ENCODE data around the gene CLEC10A.

CLEC10A gene

DNA sequence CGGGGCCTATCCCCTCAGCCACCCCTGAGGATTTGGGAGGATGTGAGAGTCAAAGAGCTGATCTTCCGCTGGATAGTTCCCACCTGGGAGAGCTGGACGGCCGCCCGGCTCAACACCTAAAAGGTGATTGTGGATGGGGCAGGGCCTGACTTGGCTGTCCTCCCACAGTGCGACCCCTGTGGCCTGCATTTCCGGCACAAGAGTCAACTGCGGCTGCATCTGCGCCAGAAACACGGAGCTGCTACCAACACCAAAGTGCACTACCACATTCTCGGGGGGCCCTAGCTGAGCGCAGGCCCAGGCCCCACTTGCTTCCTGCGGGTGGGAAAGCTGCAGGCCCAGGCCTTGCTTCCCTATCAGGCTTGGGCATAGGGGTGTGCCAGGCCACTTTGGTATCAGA lies 52.7 kb downstream of the CLEC10A start:
- H3K27ac ChIP-seq: no peak overlapping the region
- TF ChIP-seq ZFX (IDR thresholded peaks at IDR 0.05; ENCODE audit: borderline replicate concordance) (no peak), CTCF (IDR thresholded peaks at IDR 0.05) (no peak)

GRCh38 chr17:7026471-7027115 lies 53.5 kb downstream of the CLEC10A start:
- TF ChIP-seq CTCF (IDR thresholded peaks at IDR 0.05) (no peak), ZFX (IDR thresholded peaks at IDR 0.05; ENCODE audit: borderline replicate concordance) (no peak)
- H3K27ac ChIP-seq: no peak overlapping the region

GRCh38 chr17:7025245-7025644 lies 54.8 kb downstream of the CLEC10A start:
- no peak for TF ChIP-seq ZFX (IDR thresholded peaks at IDR 0.05; ENCODE audit: borderline replicate concordance)
- TF ChIP-seq CTCF (IDR thresholded peaks at IDR 0.05): no peak
- H3K27ac ChIP-seq: no peak overlapping the region
